Measurements from ENCODE around the gene RAPGEF6.

The RAPGEF6 gene

GRCh38 chr5:131536850-131537448 lies 98.1 kb downstream of the RAPGEF6 start:
- Histone ChIP-seq H2AFZ (ENCODE audit: low read length) (no peak overlapping the region), H3K9me2 (replicated peaks; ENCODE audit: low read depth, low read length) (no peaks in the 10 kb centered on the region), H3K9ac (ENCODE audit: low read depth, low read length, poor library complexity, severe bottlenecking) (no peak overlapping the region), H3K9me3 (ENCODE audit: insufficient read depth, low read depth, low read length) (no peaks in the 10 kb centered on the region), H3K4me1 (ENCODE audit: insufficient read depth, low read length, poor library complexity, severe bottlenecking) (peaks cover 15% of the 10 kb centered on the region), H3K27me3 (ENCODE audit: insufficient read depth, low read length, poor library complexity, severe bottlenecking) (no peaks in the 10 kb centered on the region), H3K79me2 (ENCODE audit: insufficient read depth, low read length) (peaks cover 15% of the 10 kb centered on the region), H3K4me3 (ENCODE audit: low read length, poor library complexity, severe bottlenecking) (no peak overlapping the region), H3F3A (ENCODE audit: low read depth) (peaks cover 2% of the 10 kb centered on the region; the same call in 1 of the 2 replicates), H4K20me1 (ENCODE audit: insufficient read depth, low read length, poor library complexity, severe bottlenecking) (no peaks in the 10 kb centered on the region), H3K36me3 (ENCODE audit: insufficient read depth, low read length) (peaks cover 4% of the 10 kb centered on the region; the same call in 1 of the 2 replicates), H3K4me2 (ENCODE audit: low read depth, low read length, poor library complexity, severe bottlenecking) (peak overlapping the region; percentile 22)
- TF ChIP-seq EZH2phosphoT487 (IDR thresholded peaks at IDR 0.05; ENCODE audit: borderline replicate concordance), result no peak
- no peak for TF ChIP-seq CTCF (conservative IDR thresholded peaks at IDR 0.05; ENCODE audit: low read length)

GRCh38 chr5:131536211-131536826 lies 98.7 kb downstream of the RAPGEF6 start:
- Histone ChIP-seq H3F3A (ENCODE audit: low read depth) (peaks cover 3% of the 10 kb centered on the region; the same call in 1 of the 2 replicates), H3K9me2 (replicated peaks; ENCODE audit: low read depth, low read length) (no peaks in the 10 kb centered on the region), H3K4me3 (ENCODE audit: low read length, poor library complexity, severe bottlenecking) (no peak overlapping the region), H3K79me2 (ENCODE audit: insufficient read depth, low read length) (peaks cover 15% of the 10 kb centered on the region), H3K9ac (ENCODE audit: low read depth, low read length, poor library complexity, severe bottlenecking) (no peak overlapping the region), H4K20me1 (ENCODE audit: insufficient read depth, low read length, poor library complexity, severe bottlenecking) (peaks cover 4% of the 10 kb centered on the region), H2AFZ (ENCODE audit: low read length) (no peak overlapping the region), H3K4me2 (ENCODE audit: low read depth, low read length, poor library complexity, severe bottlenecking) (peak overlapping the region; percentile 22), H3K27me3 (ENCODE audit: insufficient read depth, low read length, poor library complexity, severe bottlenecking) (no peaks in the 10 kb centered on the region), H3K36me3 (ENCODE audit: insufficient read depth, low read length) (peaks cover 4% of the 10 kb centered on the region; the same call in 1 of the 2 replicates), H3K4me1 (ENCODE audit: insufficient read depth, low read length, poor library complexity, severe bottlenecking) (peaks cover 22% of the 10 kb centered on the region), H3K9me3 (ENCODE audit: insufficient read depth, low read depth, low read length) (no peaks in the 10 kb centered on the region)
- TF ChIP-seq CTCF (conservative IDR thresholded peaks at IDR 0.05; ENCODE audit: low read length) (no peak), EZH2phosphoT487 (IDR thresholded peaks at IDR 0.05; ENCODE audit: borderline replicate concordance) (no peak)

- H3K79me2 ChIP-seq (ENCODE audit: insufficient read depth, low read length), result peaks cover 12% of the 10 kb centered on the region
- H3K9me3 ChIP-seq (ENCODE audit: insufficient read depth, low read depth, low read length), result no peaks in the 10 kb centered on the region
- peaks cover 32% of the 10 kb centered on the region for H3K4me1 ChIP-seq (ENCODE audit: insufficient read depth, low read length, poor library complexity, severe bottlenecking)
- no peaks in the 10 kb centered on the region for H3K36me3 ChIP-seq (ENCODE audit: insufficient read depth, low read length)
- no peak overlapping the region for H3K4me2 ChIP-seq (ENCODE audit: low read depth, low read length, poor library complexity, severe bottlenecking)
- no peak for TF ChIP-seq EZH2phosphoT487 (IDR thresholded peaks at IDR 0.05; ENCODE audit: borderline replicate concordance)
- no peak for TF ChIP-seq CTCF (conservative IDR thresholded peaks at IDR 0.05; ENCODE audit: low read length)
- peaks cover 4% of the 10 kb centered on the region for H4K20me1 ChIP-seq (ENCODE audit: insufficient read depth, low read length, poor library complexity, severe bottlenecking)
- H3K4me3 ChIP-seq (ENCODE audit: low read length, poor library complexity, severe bottlenecking), result no peak overlapping the region
- peaks cover 3% of the 10 kb centered on the region; the same call in 1 of the 2 replicates for H3F3A ChIP-seq (ENCODE audit: low read depth)
- H3K9me2 ChIP-seq (replicated peaks; ENCODE audit: low read depth, low read length), result no peaks in the 10 kb centered on the region
- no peak overlapping the region for H2AFZ ChIP-seq (ENCODE audit: low read length)
- H3K9ac ChIP-seq (ENCODE audit: low read depth, low read length, poor library complexity, severe bottlenecking), result no peak overlapping the region
- no peaks in the 10 kb centered on the region for H3K27me3 ChIP-seq (ENCODE audit: insufficient read depth, low read length, poor library complexity, severe bottlenecking)
Measured at GRCh38 chr5:131534974-131535373, 100.1 kb downstream of the RAPGEF6 start.
